Measurements from ENCODE around the gene HPX.
A peak's percentile ranks its signal among the peaks of the same experiment; 100 is the strongest.

The HPX gene

DNA sequence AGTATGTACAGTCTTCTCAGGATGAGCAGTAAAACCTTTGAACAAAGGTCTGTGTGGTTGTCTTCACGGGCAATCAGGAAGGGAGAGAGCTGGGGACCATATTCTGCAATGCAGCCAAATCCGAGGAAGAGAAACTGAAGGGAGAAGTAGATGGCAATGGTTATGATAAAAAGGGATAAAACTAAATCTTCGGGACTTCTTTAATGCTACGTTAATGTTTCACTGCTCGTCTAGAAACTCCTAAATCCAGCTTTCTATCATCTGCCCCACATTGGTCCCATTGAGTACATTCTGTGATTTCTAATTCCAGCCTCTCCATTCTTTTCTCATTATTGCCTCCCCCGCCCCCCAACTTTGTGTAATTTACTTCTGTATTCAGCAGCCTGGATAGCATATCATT, 42.2 kb upstream of the HPX start:
- TF ChIP-seq, protein P1, sequence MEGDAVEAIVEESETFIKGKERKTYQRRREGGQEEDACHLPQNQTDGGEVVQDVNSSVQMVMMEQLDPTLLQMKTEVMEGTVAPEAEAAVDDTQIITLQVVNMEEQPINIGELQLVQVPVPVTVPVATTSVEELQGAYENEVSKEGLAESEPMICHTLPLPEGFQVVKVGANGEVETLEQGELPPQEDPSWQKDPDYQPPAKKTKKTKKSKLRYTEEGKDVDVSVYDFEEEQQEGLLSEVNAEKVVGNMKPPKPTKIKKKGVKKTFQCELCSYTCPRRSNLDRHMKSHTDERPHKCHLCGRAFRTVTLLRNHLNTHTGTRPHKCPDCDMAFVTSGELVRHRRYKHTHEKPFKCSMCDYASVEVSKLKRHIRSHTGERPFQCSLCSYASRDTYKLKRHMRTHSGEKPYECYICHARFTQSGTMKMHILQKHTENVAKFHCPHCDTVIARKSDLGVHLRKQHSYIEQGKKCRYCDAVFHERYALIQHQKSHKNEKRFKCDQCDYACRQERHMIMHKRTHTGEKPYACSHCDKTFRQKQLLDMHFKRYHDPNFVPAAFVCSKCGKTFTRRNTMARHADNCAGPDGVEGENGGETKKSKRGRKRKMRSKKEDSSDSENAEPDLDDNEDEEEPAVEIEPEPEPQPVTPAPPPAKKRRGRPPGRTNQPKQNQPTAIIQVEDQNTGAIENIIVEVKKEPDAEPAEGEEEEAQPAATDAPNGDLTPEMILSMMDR (IDR thresholded peaks at IDR 0.05; ENCODE audit: low read depth, low read length) = no peak
- H3K4me3 ChIP-seq (ENCODE audit: low read depth, low read length) = no peak overlapping the region

GRCh38 chr11:6482441-6482840, 41.7 kb upstream of the HPX start:
- TF ChIP-seq, protein P1 (IDR thresholded peaks at IDR 0.05; ENCODE audit: low read depth, low read length) = no peak
- H3K4me3 ChIP-seq (ENCODE audit: low read depth, low read length) = peak overlapping the region; percentile 80

GRCh38 chr11:6481924-6482275, 41.1 kb upstream of the HPX start:
- TF ChIP-seq, protein P1 (IDR thresholded peaks at IDR 0.05; ENCODE audit: low read depth, low read length) = no peak
- H3K4me3 ChIP-seq (ENCODE audit: low read depth, low read length) = peak overlapping the region; percentile 80

GRCh38 chr11:6481012-6481923, 40.5 kb upstream of the HPX start, which contains the start of the genes ARFIP2 and TIMM10B:
Gene ARFIP2 (minus strand): TSS chr11:6481331. CDS start chr11:6480421, 910 bp downstream.
Gene TIMM10B (plus strand): TSS chr11:6481501. CDS start chr11:6481517, 16 bp downstream.
- TF ChIP-seq, protein P1 (IDR thresholded peaks at IDR 0.05; ENCODE audit: low read depth, low read length) = no peak
- H3K4me3 ChIP-seq (ENCODE audit: low read depth, low read length) = peak within 1 kb of the TSS; percentile 80

GRCh38 chr11:6480299-6480914, 39.6 kb upstream of the HPX start:
- peak overlapping the region; percentile 80 for H3K4me3 ChIP-seq (ENCODE audit: low read depth, low read length)
- TF ChIP-seq, protein P1 (IDR thresholded peaks at IDR 0.05; ENCODE audit: low read depth, low read length) = no peak

- TF ChIP-seq, protein P1 (IDR thresholded peaks at IDR 0.05; ENCODE audit: low read depth, low read length) = no peak
- H3K4me3 ChIP-seq (ENCODE audit: low read depth, low read length) = no peak overlapping the region
Measured at GRCh38 chr11:6476571-6476970, 35.8 kb upstream of the HPX start.

DNA sequence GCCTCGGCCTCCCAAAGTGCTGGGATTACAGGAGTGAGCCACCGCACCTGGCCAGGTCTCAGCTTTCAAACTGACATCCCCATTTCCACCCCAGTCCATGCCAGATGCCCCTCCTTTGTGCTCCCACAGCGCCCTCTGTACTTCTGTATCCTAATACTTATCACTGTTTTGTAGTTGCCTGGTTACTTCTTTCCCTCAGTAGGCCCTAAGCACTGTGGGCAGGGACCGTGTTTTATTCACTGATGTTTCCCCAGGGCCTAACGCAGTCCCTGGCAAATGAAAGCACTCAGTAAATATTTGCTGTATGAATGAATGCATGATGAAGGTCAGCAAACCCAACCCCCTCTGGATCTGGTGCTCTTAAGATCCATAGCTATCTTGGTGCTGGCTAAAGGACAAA, 35.1 kb upstream of the HPX start:
- no peak overlapping the region for H3K4me3 ChIP-seq (ENCODE audit: low read depth, low read length)
- TF ChIP-seq, protein P1 (IDR thresholded peaks at IDR 0.05; ENCODE audit: low read depth, low read length) = no peak

Data from WI38 (cell line).